Measurements from ENCODE around the gene STRN3.
"Not testable (repeated sequence)": the region's sequence is repeated elsewhere in the genome, so short reads cannot be mapped to it uniquely, and the experiment has no call there.

The STRN3 gene

GRCh38 chr14:30966415-30967363 is 59.5 kb downstream of the STRN3 start:
- H3K4me1 ChIP-seq (ENCODE audit: insufficient read depth, low read length), result no peaks in the 10 kb centered on the region
- WGBS, result 96% methylated on average over 14 of the region's 15 CpGs
- peaks cover 14% of the 10 kb centered on the region for H3K9me3 ChIP-seq (ENCODE audit: insufficient read depth, low read depth, low read length)
- no peak overlapping the region for H3K9ac ChIP-seq (ENCODE audit: low read depth, low read length)
- no peak overlapping the region for H3K27ac ChIP-seq (ENCODE audit: low read depth, low read length)
- peaks cover 22% of the 10 kb centered on the region for H3K36me3 ChIP-seq (ENCODE audit: insufficient read depth, low read length)
- no peaks in the 10 kb centered on the region for H3K27me3 ChIP-seq (ENCODE audit: insufficient read depth, low read length)
- H3K4me3 ChIP-seq (ENCODE audit: low read length), result no peak overlapping the region

GRCh38 chr14:30965861-30966260 is 60.3 kb downstream of the STRN3 start:
- peaks cover 22% of the 10 kb centered on the region for H3K36me3 ChIP-seq (ENCODE audit: insufficient read depth, low read length)
- H3K4me1 ChIP-seq (ENCODE audit: insufficient read depth, low read length); H3K4me3 ChIP-seq (ENCODE audit: low read length); H3K27me3 ChIP-seq (ENCODE audit: insufficient read depth, low read length); H3K9ac ChIP-seq (ENCODE audit: low read depth, low read length); H3K27ac ChIP-seq (ENCODE audit: low read depth, low read length): not testable (repeated sequence)
- peaks cover 14% of the 10 kb centered on the region for H3K9me3 ChIP-seq (ENCODE audit: insufficient read depth, low read depth, low read length)
- 96% methylated on average over 8 of the region's 8 CpGs for WGBS

- not testable (repeated sequence) for H3K4me3 ChIP-seq (ENCODE audit: low read length); H3K27me3 ChIP-seq (ENCODE audit: insufficient read depth, low read length); H3K9ac ChIP-seq (ENCODE audit: low read depth, low read length); H3K4me1 ChIP-seq (ENCODE audit: insufficient read depth, low read length); H3K27ac ChIP-seq (ENCODE audit: low read depth, low read length)
- 90% methylated on average over 2 of the region's 2 CpGs for WGBS
- Histone ChIP-seq H3K36me3 (ENCODE audit: insufficient read depth, low read length) (peaks cover 22% of the 10 kb centered on the region), H3K9me3 (ENCODE audit: insufficient read depth, low read depth, low read length) (peaks cover 14% of the 10 kb centered on the region)
Observed at GRCh38 chr14:30962537-30962936, 63.6 kb downstream of the STRN3 start.

GRCh38 chr14:30961330-30961729 is 64.8 kb downstream of the STRN3 start:
- WGBS, result 99% methylated on average over 4 of the region's 5 CpGs
- Histone ChIP-seq H3K9ac (ENCODE audit: low read depth, low read length) (no peak overlapping the region), H3K4me3 (ENCODE audit: low read length) (no peak overlapping the region), H3K4me1 (ENCODE audit: insufficient read depth, low read length) (no peaks in the 10 kb centered on the region), H3K27ac (ENCODE audit: low read depth, low read length) (no peak overlapping the region), H3K36me3 (ENCODE audit: insufficient read depth, low read length) (peaks cover 16% of the 10 kb centered on the region), H3K27me3 (ENCODE audit: insufficient read depth, low read length) (no peaks in the 10 kb centered on the region), H3K9me3 (ENCODE audit: insufficient read depth, low read depth, low read length) (peaks cover 7% of the 10 kb centered on the region)

GRCh38 chr14:30960216-30960615 is 66.0 kb downstream of the STRN3 start:
- no peak overlapping the region for H3K27ac ChIP-seq (ENCODE audit: low read depth, low read length)
- WGBS, result 100% methylated on average over 3 of the region's 3 CpGs
- no peak overlapping the region for H3K4me3 ChIP-seq (ENCODE audit: low read length)
- H3K36me3 ChIP-seq (ENCODE audit: insufficient read depth, low read length), result peaks cover 23% of the 10 kb centered on the region
- no peaks in the 10 kb centered on the region for H3K4me1 ChIP-seq (ENCODE audit: insufficient read depth, low read length)
- H3K9ac ChIP-seq (ENCODE audit: low read depth, low read length), result no peak overlapping the region
- no peaks in the 10 kb centered on the region for H3K9me3 ChIP-seq (ENCODE audit: insufficient read depth, low read depth, low read length)
- H3K27me3 ChIP-seq (ENCODE audit: insufficient read depth, low read length), result no peaks in the 10 kb centered on the region

- Histone ChIP-seq H3K36me3 (ENCODE audit: insufficient read depth, low read length) (peaks cover 25% of the 10 kb centered on the region), H3K9me3 (ENCODE audit: insufficient read depth, low read depth, low read length) (no peaks in the 10 kb centered on the region), H3K4me3 (ENCODE audit: low read length) (no peak overlapping the region), H3K27me3 (ENCODE audit: insufficient read depth, low read length) (no peaks in the 10 kb centered on the region), H3K4me1 (ENCODE audit: insufficient read depth, low read length) (no peaks in the 10 kb centered on the region), H3K27ac (ENCODE audit: low read depth, low read length) (no peak overlapping the region), H3K9ac (ENCODE audit: low read depth, low read length) (no peak overlapping the region)
- 95% methylated on average over 9 of the region's 10 CpGs for WGBS
Observed at GRCh38 chr14:30958555-30959407, 67.4 kb downstream of the STRN3 start.

- Histone ChIP-seq H3K27ac (ENCODE audit: low read depth, low read length) (no peak overlapping the region), H3K9me3 (ENCODE audit: insufficient read depth, low read depth, low read length) (no peaks in the 10 kb centered on the region), H3K27me3 (ENCODE audit: insufficient read depth, low read length) (no peaks in the 10 kb centered on the region), H3K4me1 (ENCODE audit: insufficient read depth, low read length) (no peaks in the 10 kb centered on the region), H3K4me3 (ENCODE audit: low read length) (no peak overlapping the region), H3K9ac (ENCODE audit: low read depth, low read length) (no peak overlapping the region), H3K36me3 (ENCODE audit: insufficient read depth, low read length) (peaks cover 34% of the 10 kb centered on the region)
- WGBS, result 97% methylated on average over 4 of the region's 5 CpGs
Observed at GRCh38 chr14:30957813-30958370, 68.3 kb downstream of the STRN3 start.

GRCh38 chr14:30949651-30950050 is 76.5 kb downstream of the STRN3 start:
- no peaks in the 10 kb centered on the region for H3K27me3 ChIP-seq (ENCODE audit: insufficient read depth, low read length)
- no peak overlapping the region for H3K4me3 ChIP-seq (ENCODE audit: low read length)
- H3K9ac ChIP-seq (ENCODE audit: low read depth, low read length), result no peak overlapping the region
- WGBS, result 100% methylated on average over 2 of the region's 2 CpGs
- no peaks in the 10 kb centered on the region for H3K4me1 ChIP-seq (ENCODE audit: insufficient read depth, low read length)
- H3K36me3 ChIP-seq (ENCODE audit: insufficient read depth, low read length), result peaks cover 88% of the 10 kb centered on the region
- no peak overlapping the region for H3K27ac ChIP-seq (ENCODE audit: low read depth, low read length)
- no peaks in the 10 kb centered on the region for H3K9me3 ChIP-seq (ENCODE audit: insufficient read depth, low read depth, low read length)

- Histone ChIP-seq H3K4me1 (ENCODE audit: insufficient read depth, low read length) (no peaks in the 10 kb centered on the region), H3K27me3 (ENCODE audit: insufficient read depth, low read length) (no peaks in the 10 kb centered on the region), H3K9me3 (ENCODE audit: insufficient read depth, low read depth, low read length) (no peaks in the 10 kb centered on the region), H3K9ac (ENCODE audit: low read depth, low read length) (no peak overlapping the region), H3K36me3 (ENCODE audit: insufficient read depth, low read length) (peaks cover 70% of the 10 kb centered on the region), H3K27ac (ENCODE audit: low read depth, low read length) (no peak overlapping the region), H3K4me3 (ENCODE audit: low read length) (no peak overlapping the region)
- 94% methylated on average over 4 of the region's 4 CpGs for WGBS
Observed at GRCh38 chr14:30943694-30944093, 82.5 kb downstream of the STRN3 start.

GRCh38 chr14:30940886-30941285 is 85.3 kb downstream of the STRN3 start:
- Histone ChIP-seq H3K9me3 (ENCODE audit: insufficient read depth, low read depth, low read length) (no peaks in the 10 kb centered on the region), H3K27ac (ENCODE audit: low read depth, low read length) (no peak overlapping the region), H3K4me1 (ENCODE audit: insufficient read depth, low read length) (no peaks in the 10 kb centered on the region), H3K9ac (ENCODE audit: low read depth, low read length) (no peak overlapping the region), H3K27me3 (ENCODE audit: insufficient read depth, low read length) (no peaks in the 10 kb centered on the region), H3K4me3 (ENCODE audit: low read length) (no peak overlapping the region), H3K36me3 (ENCODE audit: insufficient read depth, low read length) (peaks cover 59% of the 10 kb centered on the region)
- 95% methylated on average over 4 of the region's 4 CpGs for WGBS

GRCh38 chr14:30938617-30939016 is 87.6 kb downstream of the STRN3 start:
- H3K4me3 ChIP-seq (ENCODE audit: low read length), result no peak overlapping the region
- no peak overlapping the region for H3K9ac ChIP-seq (ENCODE audit: low read depth, low read length)
- no peaks in the 10 kb centered on the region for H3K9me3 ChIP-seq (ENCODE audit: insufficient read depth, low read depth, low read length)
- H3K27ac ChIP-seq (ENCODE audit: low read depth, low read length), result no peak overlapping the region
- H3K36me3 ChIP-seq (ENCODE audit: insufficient read depth, low read length), result peaks cover 61% of the 10 kb centered on the region
- H3K4me1 ChIP-seq (ENCODE audit: insufficient read depth, low read length), result no peaks in the 10 kb centered on the region
- WGBS, result 100% methylated on average over 1 of the region's 2 CpGs
- no peaks in the 10 kb centered on the region for H3K27me3 ChIP-seq (ENCODE audit: insufficient read depth, low read length)
